Measurements from ENCODE around the gene BOK.

- TF ChIP-seq EZH2 (IDR thresholded peaks at IDR 0.05; ENCODE audit: low read length, missing control alignments) = no peak
- no peak for TF ChIP-seq CTCF (conservative IDR thresholded peaks at IDR 0.05 in 1 of 2, IDR thresholded peaks at IDR 0.05 in 1 of 2; ENCODE audit: low read depth in 1 of 2, low read length in 2 of 2)
Measured at GRCh38 chr2:241534701-241535375, 23.7 kb upstream of the BOK start.

All from fibroblast of lung (primary cell).